ENCODE results near the gene TDRD10.

The TDRD10 gene

DNA sequence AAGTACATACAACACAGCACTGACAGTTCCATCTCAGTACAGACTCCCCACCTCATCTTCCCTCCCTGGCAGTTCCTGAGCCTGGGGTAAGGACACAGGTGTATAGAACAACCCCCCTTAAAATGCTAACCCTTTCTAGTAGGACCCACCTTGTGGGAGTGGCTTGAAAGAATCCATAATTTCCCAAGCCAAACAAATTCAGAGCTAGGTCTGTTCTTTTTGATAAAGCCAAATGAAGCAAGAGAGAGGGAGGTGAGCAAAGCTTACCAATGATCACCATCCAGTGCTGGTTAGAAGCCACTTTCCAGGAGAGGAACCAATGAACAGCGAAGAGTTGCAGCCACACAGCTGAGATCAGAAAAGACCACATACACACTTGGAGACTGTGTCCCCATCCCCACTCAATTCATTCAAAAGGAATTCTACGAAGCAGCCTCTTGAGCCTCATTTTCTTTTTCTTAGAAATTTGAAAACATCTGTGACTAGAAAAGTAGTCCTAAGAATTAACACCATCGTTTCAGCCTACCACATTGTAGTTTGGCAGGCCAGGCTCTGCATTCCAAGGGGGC is 47.3 kb downstream of the TDRD10 start:
- peak overlapping the region; percentile 32 for H3K27ac ChIP-seq
- TF ChIP-seq, protein P1, sequence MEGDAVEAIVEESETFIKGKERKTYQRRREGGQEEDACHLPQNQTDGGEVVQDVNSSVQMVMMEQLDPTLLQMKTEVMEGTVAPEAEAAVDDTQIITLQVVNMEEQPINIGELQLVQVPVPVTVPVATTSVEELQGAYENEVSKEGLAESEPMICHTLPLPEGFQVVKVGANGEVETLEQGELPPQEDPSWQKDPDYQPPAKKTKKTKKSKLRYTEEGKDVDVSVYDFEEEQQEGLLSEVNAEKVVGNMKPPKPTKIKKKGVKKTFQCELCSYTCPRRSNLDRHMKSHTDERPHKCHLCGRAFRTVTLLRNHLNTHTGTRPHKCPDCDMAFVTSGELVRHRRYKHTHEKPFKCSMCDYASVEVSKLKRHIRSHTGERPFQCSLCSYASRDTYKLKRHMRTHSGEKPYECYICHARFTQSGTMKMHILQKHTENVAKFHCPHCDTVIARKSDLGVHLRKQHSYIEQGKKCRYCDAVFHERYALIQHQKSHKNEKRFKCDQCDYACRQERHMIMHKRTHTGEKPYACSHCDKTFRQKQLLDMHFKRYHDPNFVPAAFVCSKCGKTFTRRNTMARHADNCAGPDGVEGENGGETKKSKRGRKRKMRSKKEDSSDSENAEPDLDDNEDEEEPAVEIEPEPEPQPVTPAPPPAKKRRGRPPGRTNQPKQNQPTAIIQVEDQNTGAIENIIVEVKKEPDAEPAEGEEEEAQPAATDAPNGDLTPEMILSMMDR (conservative IDR thresholded peaks at IDR 0.05), result no peak

DNA sequence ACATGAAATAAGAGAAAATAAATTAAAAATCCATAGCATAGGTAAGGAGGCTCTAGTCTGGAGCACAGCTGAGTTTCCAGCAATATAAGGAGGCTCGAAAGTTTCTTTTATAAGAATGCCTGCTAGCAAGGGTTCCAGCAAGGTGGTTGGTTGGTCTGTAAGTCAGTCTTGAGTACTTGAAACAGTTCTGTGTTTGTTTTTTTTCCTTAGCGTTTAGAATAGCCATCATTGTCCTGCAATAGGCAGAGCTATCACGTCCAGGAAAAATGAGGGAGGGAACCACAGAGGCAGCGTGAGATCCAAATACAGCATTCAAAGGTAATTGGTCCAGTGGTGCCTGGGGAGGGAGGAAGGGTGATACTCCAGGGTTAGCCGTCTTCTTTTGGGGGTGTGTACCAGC is 48.1 kb downstream of the TDRD10 start:
- TF ChIP-seq, protein P1 (conservative IDR thresholded peaks at IDR 0.05), result no peak
- no peak overlapping the region for H3K27ac ChIP-seq

DNA sequence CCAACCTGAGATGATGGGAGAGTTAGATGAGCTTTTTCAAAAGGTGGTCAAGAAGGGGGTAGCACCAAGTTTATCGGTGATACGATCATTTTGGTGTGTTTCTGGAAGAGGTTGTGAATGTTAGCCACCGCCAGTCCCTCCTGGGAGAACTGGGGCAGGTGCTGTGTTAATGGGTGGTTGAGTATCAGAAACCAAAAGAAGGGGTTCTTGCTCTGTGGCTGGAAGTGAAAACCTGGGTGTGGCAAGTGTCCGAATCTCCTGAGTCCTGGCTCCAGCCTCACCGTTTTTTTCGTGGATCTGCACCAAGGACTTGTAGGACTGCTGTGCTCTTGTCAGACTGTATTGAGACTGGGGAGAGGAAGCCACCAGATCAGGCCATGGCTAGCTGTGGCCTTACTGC is 48.6 kb downstream of the TDRD10 start:
- H3K27ac ChIP-seq, result no peak overlapping the region
- TF ChIP-seq, protein P1 (conservative IDR thresholded peaks at IDR 0.05), result no peak

DNA sequence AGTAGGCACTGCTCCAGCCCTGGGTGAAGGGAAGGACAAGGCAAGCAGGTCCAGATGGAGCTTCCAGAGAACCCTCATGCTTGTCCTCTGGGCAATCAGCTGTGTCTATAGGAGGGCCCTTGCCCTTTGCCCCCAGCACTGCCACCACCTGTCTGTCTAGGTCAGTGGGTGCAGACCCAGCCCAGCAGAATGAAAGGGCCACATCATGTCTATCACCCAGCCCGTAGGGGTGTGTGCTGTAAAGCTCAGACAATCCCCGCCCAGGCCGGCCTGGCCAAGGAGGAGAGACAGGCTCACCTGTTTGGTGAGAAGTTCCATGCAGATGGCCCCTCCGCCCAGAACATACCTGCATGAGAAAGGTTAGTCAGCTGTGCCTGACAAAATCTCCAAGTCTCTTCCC is 49.5 kb downstream of the TDRD10 start:
- H3K27ac ChIP-seq, result no peak overlapping the region
- TF ChIP-seq, protein P1 (conservative IDR thresholded peaks at IDR 0.05), result no peak

DNA sequence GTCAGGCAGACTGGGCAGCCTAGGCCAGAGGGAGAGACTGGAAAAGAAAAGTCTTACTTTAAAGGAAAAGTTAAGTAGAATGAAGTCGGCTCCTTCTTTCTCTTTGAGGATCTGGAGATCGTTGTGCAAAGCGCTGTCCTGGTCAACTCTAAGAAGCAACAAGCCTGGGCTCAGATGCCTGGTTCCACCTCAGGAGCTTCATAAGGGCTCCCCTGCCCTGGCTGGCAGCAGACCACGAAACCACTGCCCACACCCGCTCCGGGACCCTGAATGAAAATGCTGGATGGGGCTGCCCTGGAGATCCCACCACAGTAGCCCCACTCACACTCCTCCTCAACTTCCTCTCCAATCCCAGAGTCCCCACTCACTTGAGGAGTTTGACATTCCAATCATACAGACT is 50.0 kb downstream of the TDRD10 start:
- TF ChIP-seq, protein P1 (conservative IDR thresholded peaks at IDR 0.05), result no peak
- H3K27ac ChIP-seq, result no peak overlapping the region

DNA sequence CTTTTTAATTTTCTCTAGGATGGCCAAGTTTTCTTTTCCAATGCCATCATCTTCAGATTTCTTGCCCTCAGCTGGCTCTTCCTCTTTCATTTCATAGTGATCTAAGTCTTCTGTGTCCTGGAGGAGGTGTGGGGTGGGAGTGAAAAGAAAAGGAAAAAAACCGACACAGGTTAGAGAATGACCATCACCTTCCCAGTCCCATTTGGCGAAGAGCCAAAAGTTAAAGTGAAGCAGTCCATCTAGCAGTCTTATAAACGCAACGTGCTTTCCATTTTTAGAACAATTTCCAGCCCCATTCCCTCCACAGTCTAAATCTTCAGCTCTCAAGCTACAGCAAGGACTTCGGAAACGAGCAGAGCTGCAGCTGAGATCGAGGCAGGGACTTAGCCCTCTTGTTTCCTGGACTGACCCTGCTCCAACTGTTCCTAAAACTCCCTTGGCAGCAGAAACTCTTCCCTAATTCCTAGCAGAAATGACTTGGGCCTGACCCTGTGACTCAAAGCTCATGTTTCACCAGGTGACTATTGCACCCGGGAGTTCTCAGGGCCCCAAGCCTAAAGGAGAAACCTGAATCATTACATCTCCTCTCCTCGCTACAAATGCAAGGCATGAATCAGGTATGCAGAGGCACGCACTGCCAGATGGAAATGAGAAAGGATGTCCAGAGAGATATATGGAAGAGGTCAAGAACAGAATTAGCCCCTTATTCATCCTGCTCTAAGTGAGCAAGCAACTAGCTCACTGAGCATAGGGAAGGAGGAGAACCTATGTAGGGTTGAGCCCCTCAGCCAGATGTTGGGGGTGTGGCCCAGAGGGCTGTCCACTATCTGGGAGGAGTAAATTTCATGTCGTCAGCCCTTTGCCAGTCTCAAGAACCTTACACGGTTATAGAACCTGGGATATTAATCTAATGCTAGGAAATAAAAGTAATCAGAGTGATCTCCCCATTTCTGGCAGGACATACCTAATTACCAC is 51.3 kb downstream of the TDRD10 start:
- TF ChIP-seq, protein P1 (conservative IDR thresholded peaks at IDR 0.05), result no peak

DNA sequence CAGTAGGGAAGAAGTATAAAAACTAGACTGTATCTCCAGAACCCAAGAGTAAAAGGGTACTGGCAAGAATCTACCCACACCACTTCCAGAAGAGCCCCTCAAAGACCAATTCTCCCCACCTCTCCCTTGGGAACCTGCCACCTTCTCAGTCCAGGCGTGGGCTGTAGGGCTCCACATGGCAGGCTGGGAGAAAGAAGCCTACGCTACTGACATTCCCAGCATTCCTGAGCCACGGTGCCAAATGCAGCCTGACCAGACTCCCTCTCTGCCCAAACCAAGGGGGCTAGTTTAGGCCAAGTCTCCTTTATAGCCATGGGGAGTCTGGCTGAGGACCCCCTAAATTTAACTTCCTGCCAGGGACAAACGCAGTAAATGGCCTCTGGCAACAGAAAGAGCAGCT is 54.4 kb downstream of the TDRD10 start:
- peak overlapping the region; percentile 97; the same call in 1 of the 2 replicates for H3K27ac ChIP-seq
- TF ChIP-seq, protein P1 (conservative IDR thresholded peaks at IDR 0.05), result no peak

More for the DNA sequence above, 51.3 kb downstream of the TDRD10 start:
- H3K27ac ChIP-seq, result no peak overlapping the region
